ENCODE measurements around the gene PBLD.

DNA sequence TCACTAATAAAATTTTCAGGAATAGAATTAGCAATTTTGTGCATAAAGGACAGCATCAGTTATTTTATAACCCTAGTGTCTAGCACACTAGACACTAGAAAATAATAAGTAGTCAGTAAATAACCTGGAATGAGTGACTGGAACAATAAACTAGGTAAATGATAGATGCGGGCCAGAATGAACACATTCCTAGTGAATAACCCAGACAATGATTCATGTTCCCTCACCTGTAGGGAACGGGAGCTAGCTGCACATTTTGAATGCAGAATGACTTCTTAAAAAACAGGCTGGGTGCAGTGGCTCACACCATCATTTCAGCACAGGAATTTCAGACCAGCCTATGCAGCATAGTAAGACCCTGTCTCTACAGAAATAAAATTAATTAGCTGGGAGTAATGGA lies 97.6 kb downstream of the PBLD start:
- TF ChIP-seq EZH2 (IDR thresholded peaks at IDR 0.05; ENCODE audit: borderline replicate concordance, low read depth, low read length, poor library complexity, severe bottlenecking) = no peak
- TF ChIP-seq, protein P1, sequence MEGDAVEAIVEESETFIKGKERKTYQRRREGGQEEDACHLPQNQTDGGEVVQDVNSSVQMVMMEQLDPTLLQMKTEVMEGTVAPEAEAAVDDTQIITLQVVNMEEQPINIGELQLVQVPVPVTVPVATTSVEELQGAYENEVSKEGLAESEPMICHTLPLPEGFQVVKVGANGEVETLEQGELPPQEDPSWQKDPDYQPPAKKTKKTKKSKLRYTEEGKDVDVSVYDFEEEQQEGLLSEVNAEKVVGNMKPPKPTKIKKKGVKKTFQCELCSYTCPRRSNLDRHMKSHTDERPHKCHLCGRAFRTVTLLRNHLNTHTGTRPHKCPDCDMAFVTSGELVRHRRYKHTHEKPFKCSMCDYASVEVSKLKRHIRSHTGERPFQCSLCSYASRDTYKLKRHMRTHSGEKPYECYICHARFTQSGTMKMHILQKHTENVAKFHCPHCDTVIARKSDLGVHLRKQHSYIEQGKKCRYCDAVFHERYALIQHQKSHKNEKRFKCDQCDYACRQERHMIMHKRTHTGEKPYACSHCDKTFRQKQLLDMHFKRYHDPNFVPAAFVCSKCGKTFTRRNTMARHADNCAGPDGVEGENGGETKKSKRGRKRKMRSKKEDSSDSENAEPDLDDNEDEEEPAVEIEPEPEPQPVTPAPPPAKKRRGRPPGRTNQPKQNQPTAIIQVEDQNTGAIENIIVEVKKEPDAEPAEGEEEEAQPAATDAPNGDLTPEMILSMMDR (conservative IDR thresholded peaks at IDR 0.05; ENCODE audit: low read depth, low read length) = no peak

Data from A673 (cell line).